ENCODE measurements around the gene MLANA.

MLANA gene

GRCh38 chr9:5908918-5909317, 18.2 kb downstream of the MLANA start:
- FAIRE-seq: no peak

- FAIRE-seq: no peak
Observed at GRCh38 chr9:5909976-5910375, 19.3 kb downstream of the MLANA start.

- FAIRE-seq: no peak
Observed at GRCh38 chr9:5910413-5911057, 19.8 kb downstream of the MLANA start.

GRCh38 chr9:5915438-5915837, 24.7 kb downstream of the MLANA start:
- FAIRE-seq: no peak

- no peak for FAIRE-seq
Observed at GRCh38 chr9:5917273-5917672, 26.6 kb downstream of the MLANA start.

GRCh38 chr9:5917888-5918287, 27.2 kb downstream of the MLANA start:
- FAIRE-seq: no peak

GRCh38 chr9:5918460-5918859, 27.8 kb downstream of the MLANA start:
- FAIRE-seq: no peak

- FAIRE-seq: no peak
Observed at GRCh38 chr9:5920860-5921328, 30.2 kb downstream of the MLANA start.

GRCh38 chr9:5922192-5922591, 31.5 kb downstream of the MLANA start:
- no peak for FAIRE-seq

- no peak for FAIRE-seq
Observed at GRCh38 chr9:5931657-5932056, 41.0 kb downstream of the MLANA start.

- no peak for FAIRE-seq
Observed at GRCh38 chr9:5938449-5938848, 47.8 kb downstream of the MLANA start.

GRCh38 chr9:5939530-5939929, 48.8 kb downstream of the MLANA start:
- FAIRE-seq: no peak

- FAIRE-seq: no peak
Observed at GRCh38 chr9:5941214-5941613, 50.5 kb downstream of the MLANA start.

- no peak for FAIRE-seq
Observed at GRCh38 chr9:5945112-5945511, 54.4 kb downstream of the MLANA start.

- no peak for FAIRE-seq
Observed at GRCh38 chr9:5947912-5948311, 57.2 kb downstream of the MLANA start.

- no peak for FAIRE-seq
Observed at GRCh38 chr9:5949103-5949699, 58.5 kb downstream of the MLANA start.

- no peak for FAIRE-seq
Observed at GRCh38 chr9:5950261-5950660, 59.6 kb downstream of the MLANA start.

- FAIRE-seq: no peak
Observed at GRCh38 chr9:5951686-5952211, 61.1 kb downstream of the MLANA start.

- no peak for FAIRE-seq
Observed at GRCh38 chr9:5953743-5954707, 63.3 kb downstream of the MLANA start.

GRCh38 chr9:5957166-5957565, 66.5 kb downstream of the MLANA start:
- FAIRE-seq: no peak

- FAIRE-seq: no peak
Observed at GRCh38 chr9:5958273-5958672, 67.6 kb downstream of the MLANA start.
